GM19397 (cell line): ENCODE results near the gene PCDHGA6.

Source experiments
- ATAC-seq: cut with Tn5 transposase; IDR thresholded peaks from one replicate; pipeline ENCODE4 v1.9.1; 2021; ENCODE audit warnings: mild to moderate bottlenecking, moderate library complexity; ENCODE audit not compliant: unreplicated experiment

The PCDHGA6 gene

GRCh38 chr5:141419074-141419880, 45.6 kb downstream of the PCDHGA6 start:
- ATAC-seq, result no peak

DNA sequence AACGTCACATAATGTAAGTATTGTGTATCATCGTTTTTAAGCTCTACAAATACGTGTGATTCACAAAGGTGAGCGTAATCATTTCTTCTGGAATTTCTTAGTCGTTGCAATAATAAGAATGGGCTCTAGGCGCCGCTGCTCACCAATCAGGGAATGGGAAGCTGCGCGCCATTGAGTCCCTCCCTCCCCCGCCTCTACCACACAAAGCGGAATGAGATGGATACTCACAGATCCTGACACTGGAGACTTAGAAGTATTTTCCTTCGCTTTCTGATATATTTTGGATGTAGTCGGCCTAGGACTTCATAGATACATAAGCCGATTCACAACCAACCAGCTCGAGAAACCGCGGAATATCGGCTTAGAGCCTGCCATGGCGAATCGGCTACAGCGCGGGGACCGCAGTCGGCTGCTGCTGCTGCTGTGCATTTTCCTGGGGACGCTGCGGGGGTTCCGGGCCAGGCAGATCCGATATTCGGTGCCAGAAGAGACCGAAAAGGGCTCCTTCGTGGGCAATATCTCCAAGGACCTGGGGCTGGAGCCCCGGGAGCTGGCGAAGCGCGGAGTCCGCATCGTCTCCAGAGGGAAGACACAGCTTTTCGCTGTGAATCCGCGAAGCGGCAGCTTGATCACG, 47.3 kb downstream of the PCDHGA6 start, which contains the start of gene PCDHGA11:
Gene PCDHGA11 (plus strand): TSS at position 197 of the 634 bp plus-strand sequence. CDS start 177 bp downstream, at position 374.
- no peak for ATAC-seq

DNA sequence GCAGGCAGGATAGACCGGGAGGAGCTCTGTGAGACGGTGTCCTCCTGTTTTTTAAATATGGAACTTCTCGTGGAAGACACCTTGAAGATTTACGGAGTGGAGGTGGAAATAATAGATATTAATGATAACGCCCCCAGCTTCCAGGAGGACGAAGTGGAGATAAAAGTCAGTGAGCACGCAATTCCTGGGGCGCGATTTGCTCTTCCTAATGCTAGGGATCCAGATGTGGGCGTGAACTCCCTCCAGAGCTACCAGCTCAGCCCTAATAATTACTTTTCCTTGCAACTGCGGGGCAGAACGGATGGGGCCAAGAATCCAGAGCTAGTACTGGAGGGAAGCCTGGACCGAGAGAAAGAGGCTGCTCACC, 47.8 kb downstream of the PCDHGA6 start:
- ATAC-seq, result no peak

DNA sequence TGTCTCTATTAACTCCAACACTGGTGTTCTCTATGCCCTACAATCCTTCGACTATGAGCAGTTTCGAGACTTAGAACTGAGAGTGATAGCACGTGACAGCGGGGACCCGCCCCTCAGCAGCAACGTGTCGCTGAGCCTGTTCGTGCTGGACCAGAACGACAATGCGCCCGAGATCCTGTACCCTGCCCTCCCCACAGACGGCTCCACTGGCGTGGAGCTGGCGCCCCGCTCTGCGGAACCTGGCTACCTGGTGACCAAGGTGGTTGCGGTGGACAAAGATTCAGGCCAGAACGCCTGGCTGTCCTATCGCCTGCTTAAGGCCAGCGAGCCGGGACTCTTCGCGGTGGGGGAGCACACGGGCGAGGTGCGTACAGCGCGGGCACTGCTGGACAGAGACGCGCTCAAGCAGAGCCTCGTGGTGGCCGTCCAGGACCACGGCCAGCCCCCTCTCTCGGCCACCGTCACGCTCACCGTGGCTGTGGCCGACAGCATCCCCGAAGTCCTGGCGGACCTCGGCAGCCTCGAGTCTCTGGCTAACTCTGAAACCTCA, 49.1 kb downstream of the PCDHGA6 start:
- ATAC-seq, result no peak

GRCh38 chr5:141427783-141428426, 54.2 kb downstream of the PCDHGA6 start:
- no peak for ATAC-seq
